HepG2 (cell line): Measurements from ENCODE around the gene COL13A1. TPM values are rescaled to one million over a fixed set of nuclear protein-coding genes. Genes with fewer than 3 reads are reported as not detected.

Experiments used
- ATAC-seq: fragments of 200-7000 bp; cut with Tn5 transposase; 3 replicates; pipeline ENCODE4 v1.9.1; 2020; ENCODE audit warnings: mild to moderate bottlenecking, moderate library complexity
- BruUV-seq: library from RNA; stranded (reverse); fragments of 400-500 nt; replicated peaks from 2 replicates; lab custom pipeline; 2021; lab: Mats Ljungman, UMichigan
- CTCF ChIA-PET: fragments of 300-600 bp; formaldehyde crosslinking; extraction: SDS; loops from one replicate; lab custom pipeline; 2021; ENCODE audit warnings: low total read pairs, inconsistent platforms, low intra/inter-chr PET ratio; lab: Yijun Ruan, JAX
- POLR2A ChIA-PET: fragments of 350-600 bp; sonication (Branson Sonifier 250); formaldehyde crosslinking; loops from one replicate; lab custom pipeline; 2020; ENCODE audit warnings: antibody characterized with exemption, inconsistent platforms; lab: Yijun Ruan, JAX
- DNase-seq: peaks from one replicate; pipeline ENCODE4 v3.0.0-alpha.2; 2015; ENCODE audit warnings: low spot score
- FAIRE-seq: peaks from 3 replicates; lab custom pipeline; 2011; peaks lifted over from hg19 to GRCh38; lab: Jason Lieb, UNC
- H2AFZ ChIP-seq: one replicate; pipeline ENCODE4 v1.6.1; 2011; ENCODE audit warnings: low read length, inconsistent platforms
- H3K27ac ChIP-seq: fragments of 300-600 bp; 3 replicates; pipeline ENCODE4 v1.8.0; 2011; ENCODE audit warnings: mixed run types, mild to moderate bottlenecking, mixed read lengths, low read length, inconsistent platforms; ENCODE audit not compliant: insufficient read depth; ENCODE audit errors: extremely low read length
- H3K27me3 ChIP-seq, 2 experiments: fragments of 200-600 bp in 1 of 2; 2 replicates in 1 of 2; 3 replicates in 1 of 2; pipeline versions ENCODE4 v1.6.0 to v1.8.0; 2011; ENCODE audit warnings: low read length in 2 of 2, mild to moderate bottlenecking in 2 of 2, moderate library complexity in 2 of 2, inconsistent platforms in 1 of 2; ENCODE audit not compliant: insufficient read depth in 2 of 2, control insufficient read depth in 1 of 2
- H3K36me3 ChIP-seq, 2 experiments: fragments of 200-600 bp in 1 of 2; replicated peaks in 1 of 2; 2 replicates in 1 of 2; 3 replicates in 1 of 2; pipeline versions ENCODE4 v1.5.1 to v1.8.0; 2011; ENCODE audit warnings: low read length in 2 of 2, inconsistent platforms in 1 of 2; ENCODE audit not compliant: insufficient read depth in 2 of 2, control insufficient read depth in 1 of 2
- H3K4me1 ChIP-seq: 2 replicates; pipeline ENCODE4 v1.5.1; 2012; ENCODE audit warnings: low read length, inconsistent platforms; ENCODE audit not compliant: insufficient read depth
- H3K4me2 ChIP-seq: 2 replicates; pipeline ENCODE4 v1.6.0; 2011; ENCODE audit warnings: low read depth, low read length, inconsistent platforms
- H3K4me3 ChIP-seq, 3 experiments: fragments of 200-600 bp in 1 of 3; sonication (generic), shearing (Covaris generic) in 1 of 3; replicated peaks in 1 of 3; 2 replicates each; pipeline ENCODE4 v1.5.1; 2011 to 2016; ENCODE audit warnings: low read length in 3 of 3, inconsistent platforms in 2 of 3, low read depth in 2 of 3, mild to moderate bottlenecking in 2 of 3, control low read depth in 1 of 3, mixed read lengths in 1 of 3; ENCODE audit not compliant: insufficient read depth in 1 of 3
- H3K79me2 ChIP-seq: one replicate; pipeline ENCODE4 v1.6.1; 2011; ENCODE audit warnings: low read length, inconsistent platforms; ENCODE audit not compliant: insufficient read depth
- H3K9ac ChIP-seq: 2 replicates; pipeline ENCODE4 v1.6.0; 2011; ENCODE audit warnings: mild to moderate bottlenecking, low read depth, low read length, inconsistent platforms; ENCODE audit not compliant: insufficient read depth
- H3K9me3 ChIP-seq: 2 replicates; pipeline ENCODE4 v1.5.1; 2012; ENCODE audit warnings: mild to moderate bottlenecking, low read length
- H4K20me1 ChIP-seq: 2 replicates; pipeline ENCODE4 v1.6.0; 2011; ENCODE audit warnings: inconsistent platforms, mild to moderate bottlenecking, low read length, moderate library complexity; ENCODE audit not compliant: insufficient read depth
- KAT7 ChIP-seq: IDR thresholded peaks from 2 replicates; pipeline ENCODE4 v1.6.1; 2018; ENCODE audit warnings: borderline replicate concordance, missing compliant biosample characterization
- MZF1 ChIP-seq: sonication (generic); formaldehyde crosslinking; IDR thresholded peaks from 2 replicates; pipeline ENCODE4 v1.8.1; 2023; ENCODE audit warnings: mild to moderate bottlenecking, missing genetic modification reagents, borderline replicate concordance
- NCOR1 ChIP-seq: fragments of 200-600 bp; sonication (generic); IDR thresholded peaks from 2 replicates; pipeline ENCODE4 v1.7.0; 2017; ENCODE audit warnings: antibody characterized with exemption, low read length, borderline replicate concordance
- ZBTB25 ChIP-seq: IDR thresholded peaks from 2 replicates; pipeline ENCODE4 v1.6.1; 2018; ENCODE audit warnings: missing genetic modification reagents
- WGBS: methylation state at CpG from one replicate; pipeline ENCODE4 v1.1.6; 2017; ENCODE audit warnings: low lambda C conversion rate; 5-methylcytosine and 5-hydroxymethylcytosine counted together
- in situ Hi-C: cut with HindIII; loops from 2 replicates; pipeline ENCODE4 v1.10.0; 2017; ENCODE audit warnings: low pct_unique_long_range_greater_than_20kb; ENCODE audit not compliant: extremely low pct_ligation_motif_present
- intact Hi-C: fragments of 100-400 bp; cut with micrococcal nuclease; formaldehyde crosslinking; loops from one replicate; pipeline ENCODE4 v1.10.0; 2022; ENCODE audit not compliant: unreplicated experiment
- polyA plus RNA-seq, 8 experiments: library from polyadenylated mRNA; depleted of rRNA in 3 of 8; stranded (reverse) in 7 of 8; unstranded in 1 of 8; fragments of >200 nt; fragmentation: Illumina TruSeq in 4 of 8; extraction: Trizol in 4 of 8; gene quantifications; 2 replicates each; pipeline versions ENCODE4 v1.2.1 to v1.2.3, GENCODE V29; 2011 to 2016; ENCODE audit warnings: low read depth in 4 of 8, missing spikeins in 1 of 8, mixed read lengths in 1 of 8; ENCODE audit not compliant: insufficient read depth in 1 of 8
- total RNA-seq, 5 experiments: library from RNA; depleted of rRNA; stranded (reverse); fragments of >200 nt; fragmentation: Illumina TruSeq; extraction: Trizol; gene quantifications; 2 replicates each; pipeline ENCODE4 v1.2.3, GENCODE V29; 2016; ENCODE audit warnings: low read depth in 1 of 5
- TF ChIP-seq, protein P1 (sequence below): sonication (generic); formaldehyde crosslinking; IDR thresholded peaks from 2 replicates; pipeline ENCODE4 v1.4.0; 2020; ENCODE audit warnings: missing genetic modification reagents, borderline replicate concordance

Gene COL13A1
- total and polyA plus RNA-seq, 2 of the 13 experiments (the other 11 are each of a cell fraction or from before 2014, with no cell fraction given): 0.07 TPM; not detected in 1

DNA sequence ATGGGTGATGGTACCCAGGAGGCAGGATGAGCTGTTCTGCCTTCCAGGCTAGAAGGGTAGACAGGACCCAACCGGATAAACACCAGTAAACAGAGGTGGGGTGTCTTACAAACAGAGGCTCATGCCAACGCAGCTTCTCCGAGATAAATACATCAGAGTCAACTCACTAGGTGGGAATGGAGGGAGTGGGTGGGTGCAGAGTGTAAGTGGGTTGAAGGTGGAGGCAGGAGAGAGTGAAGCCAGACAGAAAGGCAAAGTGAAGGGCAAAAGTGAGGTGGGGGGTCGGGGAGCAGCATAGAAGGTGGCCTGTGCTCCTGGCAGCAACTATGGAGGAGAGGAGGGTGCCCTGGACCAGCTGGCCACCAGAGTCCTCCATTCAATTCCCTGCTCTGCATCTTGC, 40.4 kb upstream of the COL13A1 start:
- Histone ChIP-seq H3K9me3 (no peaks in the 10 kb centered on the region), H2AFZ (no peak overlapping the region), H3K9ac (no peak overlapping the region), H3K27me3 (peaks cover 2 to 22% of the 10 kb centered on the region in 2 experiments; a peak in 4 of 5 replicates), H3K79me2 (no peaks in the 10 kb centered on the region), H3K4me3 (no peak overlapping the region), H3K36me3 (no peaks in the 10 kb centered on the region), H3K27ac (no peak overlapping the region), H3K4me1 (no peaks in the 10 kb centered on the region), H4K20me1 (no peaks in the 10 kb centered on the region), H3K4me2 (no peak overlapping the region)
- no peak for TF ChIP-seq ZBTB25 (CRISPR knock-in tag)
- TF ChIP-seq, protein P1, sequence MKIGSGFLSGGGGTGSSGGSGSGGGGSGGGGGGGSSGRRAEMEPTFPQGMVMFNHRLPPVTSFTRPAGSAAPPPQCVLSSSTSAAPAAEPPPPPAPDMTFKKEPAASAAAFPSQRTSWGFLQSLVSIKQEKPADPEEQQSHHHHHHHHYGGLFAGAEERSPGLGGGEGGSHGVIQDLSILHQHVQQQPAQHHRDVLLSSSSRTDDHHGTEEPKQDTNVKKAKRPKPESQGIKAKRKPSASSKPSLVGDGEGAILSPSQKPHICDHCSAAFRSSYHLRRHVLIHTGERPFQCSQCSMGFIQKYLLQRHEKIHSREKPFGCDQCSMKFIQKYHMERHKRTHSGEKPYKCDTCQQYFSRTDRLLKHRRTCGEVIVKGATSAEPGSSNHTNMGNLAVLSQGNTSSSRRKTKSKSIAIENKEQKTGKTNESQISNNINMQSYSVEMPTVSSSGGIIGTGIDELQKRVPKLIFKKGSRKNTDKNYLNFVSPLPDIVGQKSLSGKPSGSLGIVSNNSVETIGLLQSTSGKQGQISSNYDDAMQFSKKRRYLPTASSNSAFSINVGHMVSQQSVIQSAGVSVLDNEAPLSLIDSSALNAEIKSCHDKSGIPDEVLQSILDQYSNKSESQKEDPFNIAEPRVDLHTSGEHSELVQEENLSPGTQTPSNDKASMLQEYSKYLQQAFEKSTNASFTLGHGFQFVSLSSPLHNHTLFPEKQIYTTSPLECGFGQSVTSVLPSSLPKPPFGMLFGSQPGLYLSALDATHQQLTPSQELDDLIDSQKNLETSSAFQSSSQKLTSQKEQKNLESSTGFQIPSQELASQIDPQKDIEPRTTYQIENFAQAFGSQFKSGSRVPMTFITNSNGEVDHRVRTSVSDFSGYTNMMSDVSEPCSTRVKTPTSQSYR (CRISPR knock-in tag): no peak
- TF ChIP-seq MZF1: no peak
- TF ChIP-seq NCOR1: no peak
- TF ChIP-seq KAT7 (CRISPR knock-in tag): no peak
- ChIA-PET POLR2A (no interaction called here), CTCF (no interaction called here)
- 2% methylated on average over 3 of the region's 4 CpGs for WGBS
- intact Hi-C loops (no loop called here), in situ Hi-C loops (no loop called here)
- FAIRE-seq (no peak), DNase-seq (no peak), ATAC-seq (no peak)
- BruUV-seq: no TSS peak
